HG03432 (cell line): ENCODE results near the gene PDGFRB.

Experiments
- ATAC-seq: cut with Tn5 transposase; IDR thresholded peaks from one replicate; pipeline ENCODE4 v1.9.1; 2021; ENCODE audit warnings: mild to moderate bottlenecking, moderate library complexity; ENCODE audit not compliant: unreplicated experiment

PDGFRB gene

DNA sequence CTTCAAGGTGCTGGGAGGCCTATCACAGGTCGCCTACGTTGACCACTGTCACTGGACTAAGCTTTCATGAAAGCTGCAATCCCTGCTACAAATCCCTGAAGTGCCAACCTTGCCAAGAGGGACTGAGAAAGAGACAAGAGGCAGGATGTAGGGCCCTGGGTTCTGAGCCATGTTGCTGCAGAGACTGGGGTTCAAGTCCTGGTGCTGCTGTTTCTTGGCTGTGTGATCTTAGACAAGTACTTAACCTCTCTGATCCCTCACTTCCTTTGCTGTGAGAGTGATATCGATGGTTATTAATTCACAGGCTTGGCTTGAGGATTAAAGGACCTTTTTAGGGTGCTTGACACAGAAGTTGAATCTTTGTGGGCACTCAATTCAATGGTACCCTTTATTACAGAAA is 84.8 kb downstream of the PDGFRB start:
- ATAC-seq: no peak

DNA sequence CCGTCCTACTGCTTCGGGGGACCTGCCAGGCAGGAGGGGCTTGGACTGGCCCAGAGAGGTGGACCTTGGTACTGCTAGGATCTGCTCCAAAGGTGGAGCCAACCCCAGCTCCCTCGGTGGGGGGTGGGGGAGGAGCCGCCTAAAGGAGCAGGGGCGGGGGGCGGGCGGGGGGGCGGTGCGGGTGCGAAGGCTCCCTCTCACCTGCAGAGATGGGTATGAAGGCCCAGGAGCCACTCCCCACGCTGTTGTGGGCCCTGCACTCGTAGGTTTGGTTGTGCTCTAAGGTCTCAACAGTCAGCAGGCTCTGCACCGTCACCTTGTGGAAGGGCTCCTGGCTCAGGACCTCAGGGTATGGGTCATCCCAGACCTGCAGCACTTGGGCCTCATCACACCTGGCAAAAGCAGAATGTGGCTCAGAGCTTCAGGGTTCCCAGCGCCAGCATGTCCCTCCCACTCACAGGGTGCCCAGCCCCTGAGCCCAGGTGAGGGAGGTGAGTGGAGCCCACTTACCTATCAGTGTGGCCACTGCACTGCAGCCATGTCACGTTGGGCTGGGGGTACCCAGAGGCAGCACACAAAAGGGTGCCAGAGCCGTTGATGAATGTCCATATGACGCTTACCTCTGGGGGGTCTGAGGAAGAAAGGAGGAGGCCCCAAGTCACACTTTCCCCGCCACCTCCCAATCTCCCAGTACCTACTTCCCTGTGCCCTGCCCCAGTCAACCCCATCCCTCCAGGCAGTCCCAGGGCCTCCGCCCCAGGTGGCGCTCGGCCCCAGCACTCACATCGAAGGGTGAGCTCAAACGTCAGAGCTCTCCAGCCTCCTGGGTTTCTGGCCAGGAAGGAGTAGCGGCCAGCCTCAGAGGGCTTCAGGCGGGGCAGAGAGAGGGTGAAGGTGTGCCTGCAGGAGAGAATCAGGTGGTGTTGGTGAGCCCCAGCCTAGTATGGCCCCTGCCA is 85.7 kb downstream of the PDGFRB start:
- ATAC-seq: no peak

DNA sequence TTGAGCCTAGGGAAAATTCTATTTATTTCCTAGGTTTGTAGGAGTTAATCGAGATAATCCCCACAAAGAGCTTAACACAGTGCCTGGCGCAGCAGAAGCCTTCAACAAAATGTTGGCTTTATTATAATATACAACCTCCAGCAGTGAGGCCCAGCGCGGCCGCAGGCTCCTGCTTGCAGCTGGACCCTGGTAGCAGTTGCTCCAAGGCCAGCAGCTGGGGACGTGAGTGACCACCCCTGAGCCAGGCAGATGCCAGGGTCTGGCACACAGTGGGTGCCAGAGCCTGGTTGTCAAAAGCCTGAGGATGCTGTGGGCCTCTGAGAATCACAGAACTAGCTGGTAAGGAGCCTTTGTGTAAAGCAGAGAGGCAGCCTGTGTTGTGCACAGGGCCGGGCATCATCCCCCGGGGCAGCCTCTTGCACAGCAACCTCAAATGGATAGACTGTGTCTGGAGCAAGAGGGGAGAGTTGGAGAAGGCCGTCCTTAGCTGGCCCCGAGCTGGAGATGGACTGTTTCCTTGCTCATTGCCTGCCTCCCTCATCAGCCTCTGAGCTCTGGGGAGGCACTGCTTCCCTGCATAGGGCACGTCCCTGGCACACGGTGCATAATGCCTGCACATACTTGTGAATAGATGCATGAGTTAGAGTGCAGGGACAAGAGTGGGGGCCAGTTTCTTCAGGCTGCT is 86.5 kb downstream of the PDGFRB start:
- no peak for ATAC-seq

DNA sequence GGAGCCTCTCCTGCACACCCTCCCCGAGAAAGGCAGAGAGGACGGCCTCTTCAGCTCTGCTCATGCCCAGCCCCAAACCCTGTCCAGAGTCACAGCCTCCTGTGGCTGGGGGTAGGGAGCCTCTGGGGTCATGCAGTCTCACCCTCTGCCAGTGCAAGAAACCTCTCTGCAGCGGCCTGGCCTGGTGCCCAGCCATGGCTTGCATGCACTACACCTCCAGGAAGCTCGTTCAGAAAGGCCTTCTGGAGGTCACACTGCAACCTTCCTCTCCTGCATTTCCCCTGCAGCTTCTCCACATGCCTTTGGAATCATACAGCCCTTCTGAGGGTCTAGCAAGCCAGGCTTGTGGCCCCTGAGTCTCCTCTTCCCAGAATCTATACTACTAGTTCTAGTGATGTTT is 87.2 kb downstream of the PDGFRB start:
- ATAC-seq: no peak

- ATAC-seq: no peak
Measured at GRCh38 chr5:150068071-150068470, 87.6 kb downstream of the PDGFRB start.

DNA sequence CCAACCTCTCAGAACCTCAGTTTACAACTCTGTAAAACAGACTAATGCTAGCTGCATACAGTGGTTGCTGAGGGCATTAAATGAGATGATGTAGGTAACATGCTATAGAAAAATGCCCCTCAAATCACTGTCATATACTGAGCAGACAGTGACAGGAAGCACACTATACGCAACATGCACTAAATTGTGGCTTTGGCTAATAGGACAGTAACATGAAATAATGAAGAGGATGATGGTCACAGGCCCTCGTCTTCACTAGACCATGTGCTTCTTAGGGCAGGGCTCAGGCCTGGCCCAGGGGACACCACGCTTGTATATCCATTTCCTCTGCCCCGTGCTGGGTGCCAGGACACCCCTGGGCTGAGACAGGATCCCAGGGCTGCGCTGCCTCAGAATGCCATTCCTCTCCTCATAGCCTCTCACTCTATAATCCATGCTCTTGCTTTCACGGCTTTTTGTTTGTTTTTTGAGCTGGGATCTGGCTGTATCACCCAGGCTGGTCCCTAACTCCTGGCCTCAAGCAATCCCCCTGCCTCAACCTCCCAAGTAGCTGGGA is 88.2 kb downstream of the PDGFRB start:
- peak; percentile 26 for ATAC-seq

- peak; percentile 65 for ATAC-seq
Measured at GRCh38 chr5:150066901-150067396, 88.7 kb downstream of the PDGFRB start.

- ATAC-seq: no peak
Measured at GRCh38 chr5:150066436-150066835, 89.2 kb downstream of the PDGFRB start.

- ATAC-seq: no peak
Measured at GRCh38 chr5:150065886-150066285, 89.8 kb downstream of the PDGFRB start.

- ATAC-seq: no peak
Measured at GRCh38 chr5:150065346-150065745, 90.3 kb downstream of the PDGFRB start.

- no peak for ATAC-seq
Measured at GRCh38 chr5:150064681-150065220, 90.9 kb downstream of the PDGFRB start.
